HepG2 (cell line): Measurements from ENCODE around the gene USP35.

Experiments
- CTCF ChIP-seq: sonication (generic); formaldehyde crosslinking; IDR thresholded peaks from 2 replicates; pipeline ENCODE4 v1.5.0; 2020; ENCODE audit warnings: mild to moderate bottlenecking, missing genetic modification reagents, moderate library complexity
- MXI1 ChIP-seq: IDR thresholded peaks from 3 replicates; pipeline ENCODE4 v1.6.1; 2012; ENCODE audit warnings: low read depth, low read length, inconsistent platforms, borderline replicate concordance
- ZC3H4 ChIP-seq: sonication (generic); formaldehyde crosslinking; IDR thresholded peaks from 2 replicates; pipeline ENCODE4 v1.4.0; 2020; ENCODE audit warnings: missing genetic modification reagents, borderline replicate concordance

- no peak for TF ChIP-seq MXI1
- no peak for TF ChIP-seq ZC3H4
- no peak for TF ChIP-seq CTCF (CRISPR knock-in tag)
Measured at GRCh38 chr11:78145511-78146025, 43.2 kb upstream of the USP35 start.
